GM12878 (cell line): ENCODE data around the gene TMEM207.

ENCODE experiments used
- BRCA1 ChIP-seq: IDR thresholded peaks from 2 replicates; pipeline ENCODE4 v1.6.1; 2011; ENCODE audit warnings: low read depth, low read length, improper control_type of control experiment
- IKZF2 ChIP-seq, 2 experiments: fragments of 450-650 bp; IDR thresholded peaks; 2 replicates each; pipeline ENCODE4 v1.6.1; 2017; ENCODE audit warnings: mild to moderate bottlenecking in 2 of 2, moderate library complexity in 2 of 2
- POLR2AphosphoS5 ChIP-seq: IDR thresholded peaks from 2 replicates; pipeline ENCODE4 v1.6.1; 2011; ENCODE audit warnings: mild to moderate bottlenecking, low read length, inconsistent platforms
- SUPT20H ChIP-seq: IDR thresholded peaks from 2 replicates; pipeline ENCODE4 v1.6.1; 2011; ENCODE audit warnings: low read depth, mild to moderate bottlenecking, low read length, moderate library complexity, borderline replicate concordance; ENCODE audit not compliant: control insufficient read depth
- TARDBP ChIP-seq: IDR thresholded peaks from 2 replicates; pipeline ENCODE4 v1.6.1; 2016; ENCODE audit warnings: borderline replicate concordance
- ZNF274 ChIP-seq: IDR thresholded peaks from one replicate; pipeline ENCODE4 v1.8.0; 2011; ENCODE audit not compliant: insufficient read length, insufficient read depth
- TF ChIP-seq, protein P1 (sequence below), 3 experiments: IDR thresholded peaks in 2 of 3; conservative IDR thresholded peaks in 1 of 3; 2 replicates each; pipeline ENCODE4 v1.5.1; 2011; ENCODE audit warnings: low read depth in 3 of 3, low read length in 3 of 3, mild to moderate bottlenecking in 3 of 3, control low read depth in 2 of 3, moderate library complexity in 2 of 3, inconsistent platforms in 1 of 3, mixed read lengths in 1 of 3; ENCODE audit not compliant: control insufficient read depth in 2 of 3, insufficient read depth in 1 of 3; ENCODE audit errors: extremely low read depth in 1 of 3
- TF ChIP-seq, protein P2 (sequence below): fragments of 450-650 bp; IDR thresholded peaks from 2 replicates; pipeline ENCODE4 v1.6.1; 2018; ENCODE audit warnings: mild to moderate bottlenecking, low read depth, moderate library complexity; ENCODE audit not compliant: partially characterized antibody
- TF ChIP-seq, protein P3 (sequence below): IDR thresholded peaks from 2 replicates; pipeline ENCODE4 v1.6.1; 2011; ENCODE audit warnings: low read depth, low read length, improper control_type of control experiment, borderline replicate concordance

DNA sequence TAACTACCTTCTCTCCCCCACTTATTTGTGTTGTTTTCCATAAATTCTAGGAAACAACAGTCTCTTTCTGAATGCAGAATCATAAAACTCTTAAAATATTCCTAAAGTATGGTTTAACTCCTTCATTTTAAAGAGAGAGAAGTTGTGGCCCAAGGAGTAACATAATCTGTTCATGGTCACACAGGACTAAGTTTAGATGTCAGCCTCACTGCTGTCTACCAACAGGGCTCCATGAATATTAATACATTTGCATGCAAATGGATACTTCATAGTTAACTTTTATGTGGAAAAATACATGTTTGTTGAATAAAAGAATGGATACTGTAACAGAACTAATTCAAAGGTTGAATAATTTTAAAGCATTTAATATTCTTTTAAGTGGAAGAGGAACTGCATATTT lies 45.7 kb upstream of the TMEM207 start:
- TF ChIP-seq POLR2AphosphoS5 (no peak), IKZF2 (IDR thresholded peaks at IDR 0.05) (no peak), TARDBP (no peak), SUPT20H (no peak), BRCA1 (no peak), ZNF274 (no peak)
- TF ChIP-seq, protein P1, sequence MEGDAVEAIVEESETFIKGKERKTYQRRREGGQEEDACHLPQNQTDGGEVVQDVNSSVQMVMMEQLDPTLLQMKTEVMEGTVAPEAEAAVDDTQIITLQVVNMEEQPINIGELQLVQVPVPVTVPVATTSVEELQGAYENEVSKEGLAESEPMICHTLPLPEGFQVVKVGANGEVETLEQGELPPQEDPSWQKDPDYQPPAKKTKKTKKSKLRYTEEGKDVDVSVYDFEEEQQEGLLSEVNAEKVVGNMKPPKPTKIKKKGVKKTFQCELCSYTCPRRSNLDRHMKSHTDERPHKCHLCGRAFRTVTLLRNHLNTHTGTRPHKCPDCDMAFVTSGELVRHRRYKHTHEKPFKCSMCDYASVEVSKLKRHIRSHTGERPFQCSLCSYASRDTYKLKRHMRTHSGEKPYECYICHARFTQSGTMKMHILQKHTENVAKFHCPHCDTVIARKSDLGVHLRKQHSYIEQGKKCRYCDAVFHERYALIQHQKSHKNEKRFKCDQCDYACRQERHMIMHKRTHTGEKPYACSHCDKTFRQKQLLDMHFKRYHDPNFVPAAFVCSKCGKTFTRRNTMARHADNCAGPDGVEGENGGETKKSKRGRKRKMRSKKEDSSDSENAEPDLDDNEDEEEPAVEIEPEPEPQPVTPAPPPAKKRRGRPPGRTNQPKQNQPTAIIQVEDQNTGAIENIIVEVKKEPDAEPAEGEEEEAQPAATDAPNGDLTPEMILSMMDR (IDR thresholded peaks at IDR 0.05 in 2 of 3, conservative IDR thresholded peaks at IDR 0.05 in 1 of 3; ENCODE audit: control insufficient read depth in 2 of 3, extremely low read depth in 1 of 3, insufficient read depth in 1 of 3, low read depth in 3 of 3, low read length in 3 of 3), result no peak
- TF ChIP-seq, protein P2, sequence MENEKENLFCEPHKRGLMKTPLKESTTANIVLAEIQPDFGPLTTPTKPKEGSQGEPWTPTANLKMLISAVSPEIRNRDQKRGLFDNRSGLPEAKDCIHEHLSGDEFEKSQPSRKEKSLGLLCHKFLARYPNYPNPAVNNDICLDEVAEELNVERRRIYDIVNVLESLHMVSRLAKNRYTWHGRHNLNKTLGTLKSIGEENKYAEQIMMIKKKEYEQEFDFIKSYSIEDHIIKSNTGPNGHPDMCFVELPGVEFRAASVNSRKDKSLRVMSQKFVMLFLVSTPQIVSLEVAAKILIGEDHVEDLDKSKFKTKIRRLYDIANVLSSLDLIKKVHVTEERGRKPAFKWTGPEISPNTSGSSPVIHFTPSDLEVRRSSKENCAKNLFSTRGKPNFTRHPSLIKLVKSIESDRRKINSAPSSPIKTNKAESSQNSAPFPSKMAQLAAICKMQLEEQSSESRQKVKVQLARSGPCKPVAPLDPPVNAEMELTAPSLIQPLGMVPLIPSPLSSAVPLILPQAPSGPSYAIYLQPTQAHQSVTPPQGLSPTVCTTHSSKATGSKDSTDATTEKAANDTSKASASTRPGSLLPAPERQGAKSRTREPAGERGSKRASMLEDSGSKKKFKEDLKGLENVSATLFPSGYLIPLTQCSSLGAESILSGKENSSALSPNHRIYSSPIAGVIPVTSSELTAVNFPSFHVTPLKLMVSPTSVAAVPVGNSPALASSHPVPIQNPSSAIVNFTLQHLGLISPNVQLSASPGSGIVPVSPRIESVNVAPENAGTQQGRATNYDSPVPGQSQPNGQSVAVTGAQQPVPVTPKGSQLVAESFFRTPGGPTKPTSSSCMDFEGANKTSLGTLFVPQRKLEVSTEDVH, result no peak
- TF ChIP-seq, protein P3, sequence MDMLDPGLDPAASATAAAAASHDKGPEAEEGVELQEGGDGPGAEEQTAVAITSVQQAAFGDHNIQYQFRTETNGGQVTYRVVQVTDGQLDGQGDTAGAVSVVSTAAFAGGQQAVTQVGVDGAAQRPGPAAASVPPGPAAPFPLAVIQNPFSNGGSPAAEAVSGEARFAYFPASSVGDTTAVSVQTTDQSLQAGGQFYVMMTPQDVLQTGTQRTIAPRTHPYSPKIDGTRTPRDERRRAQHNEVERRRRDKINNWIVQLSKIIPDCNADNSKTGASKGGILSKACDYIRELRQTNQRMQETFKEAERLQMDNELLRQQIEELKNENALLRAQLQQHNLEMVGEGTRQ, result no peak
